Fibroblast of skin of back (primary cell): ENCODE results near the gene PCK1.

Experiments used
- DNase-seq: peaks from one replicate; pipeline ENCODE4 v3.0.0-alpha.2; 2013

Gene PCK1

GRCh38 chr20:57577679-57578475, 17.0 kb downstream of the PCK1 start:
- no peak for DNase-seq

- no peak for DNase-seq
Measured at GRCh38 chr20:57578476-57579165, 17.7 kb downstream of the PCK1 start.

GRCh38 chr20:57579331-57579897, 18.5 kb downstream of the PCK1 start:
- DNase-seq = no peak

- no peak for DNase-seq
Measured at GRCh38 chr20:57579898-57580447, 19.1 kb downstream of the PCK1 start.

GRCh38 chr20:57580478-57581201, 19.7 kb downstream of the PCK1 start:
- no peak for DNase-seq

GRCh38 chr20:57581202-57582028, 20.5 kb downstream of the PCK1 start:
- no peak for DNase-seq

- DNase-seq = no peak
Measured at GRCh38 chr20:57582029-57582378, 21.1 kb downstream of the PCK1 start.

GRCh38 chr20:57582432-57583288, 21.8 kb downstream of the PCK1 start:
- DNase-seq = no peak

- DNase-seq = no peak
Measured at GRCh38 chr20:57583289-57584257, 22.7 kb downstream of the PCK1 start.

- DNase-seq = no peak
Measured at GRCh38 chr20:57584768-57585461, 24.0 kb downstream of the PCK1 start.

GRCh38 chr20:57585466-57586213, 24.7 kb downstream of the PCK1 start:
- no peak for DNase-seq

GRCh38 chr20:57586370-57586793, 25.5 kb downstream of the PCK1 start:
- no peak for DNase-seq

GRCh38 chr20:57586943-57587277, 26.0 kb downstream of the PCK1 start:
- DNase-seq = no peak

- DNase-seq = no peak
Measured at GRCh38 chr20:57587278-57587988, 26.5 kb downstream of the PCK1 start.

GRCh38 chr20:57587989-57588377, 27.1 kb downstream of the PCK1 start:
- no peak for DNase-seq

- no peak for DNase-seq
Measured at GRCh38 chr20:57588596-57588995, 27.7 kb downstream of the PCK1 start.

- DNase-seq = no peak
Measured at GRCh38 chr20:57589123-57589727, 28.3 kb downstream of the PCK1 start.
